Natural killer cell (primary cell): Measurements from ENCODE around the gene PAX2. TPM values are rescaled to one million over a fixed set of nuclear protein-coding genes. Genes with fewer than 3 reads are reported as not detected.

Experiments used
- ATAC-seq, 3 donors: fragments of 150-1000 bp in 2 of 3; fragments of 200-7000 bp in 1 of 3; cut with Tn5 transposase; 1 replicate in 1 of 3; 2 replicates in 2 of 3; pipeline ENCODE4 v1.10.0; 2021; ENCODE audit warnings: mild to moderate bottlenecking in 2 of 3, moderate library complexity in 2 of 3
- DNase-seq, 2 donors: peaks; one replicate each; pipeline versions ENCODE4 v3.0.0 to v3.0.0-alpha.2; 2013 to 2021; ENCODE audit warnings: mixed read lengths in 1 of 2
- H3K27ac ChIP-seq: one replicate; pipeline ENCODE4 v1.5.1; 2013; ENCODE audit warnings: mild to moderate bottlenecking, low read length
- H3K27me3 ChIP-seq: one replicate; pipeline ENCODE4 v1.6.1; 2013; ENCODE audit warnings: low read length; ENCODE audit not compliant: control insufficient read depth, insufficient read depth
- H3K36me3 ChIP-seq: one replicate; pipeline ENCODE4 v1.6.1; 2013; ENCODE audit warnings: low read length; ENCODE audit not compliant: control insufficient read depth, insufficient read depth
- H3K4me1 ChIP-seq: one replicate; pipeline ENCODE4 v1.6.1; 2013; ENCODE audit warnings: low read length; ENCODE audit not compliant: control insufficient read depth, insufficient read depth
- H3K4me3 ChIP-seq: one replicate; pipeline ENCODE4 v1.5.1; 2013; ENCODE audit warnings: low read length
- H3K9me3 ChIP-seq: one replicate; pipeline ENCODE4 v1.6.1; 2013; ENCODE audit warnings: low read length; ENCODE audit not compliant: control insufficient read depth, insufficient read depth
- H3K27ac Mint-ChIP-seq, 2 donors: one replicate each; pipeline ENCODE4 v1.8.0; 2022; ENCODE audit warnings: mild to moderate bottlenecking in 2 of 2, mixed read lengths in 2 of 2, moderate library complexity in 1 of 2
- H3K27me3 Mint-ChIP-seq, 2 donors: one replicate each; pipeline ENCODE4 v1.8.0; 2022; ENCODE audit warnings: low read depth in 2 of 2, mixed read lengths in 2 of 2
- H3K36me3 Mint-ChIP-seq: one replicate; pipeline ENCODE4 v1.8.0; 2022; ENCODE audit warnings: mixed read lengths
- H3K4me1 Mint-ChIP-seq, 2 donors: one replicate each; pipeline ENCODE4 v1.8.0; 2022; ENCODE audit warnings: mixed read lengths in 2 of 2
- H3K4me3 Mint-ChIP-seq: one replicate; pipeline ENCODE4 v1.8.0; 2022; ENCODE audit warnings: mild to moderate bottlenecking, moderate library complexity, mixed read lengths
- H3K9me3 Mint-ChIP-seq, 2 donors: one replicate each; pipeline ENCODE4 v1.8.0; 2022; ENCODE audit warnings: mixed read lengths in 2 of 2
- CTCF ChIP-seq: fragments of 200-600 bp; IDR thresholded peaks from one replicate; pipeline ENCODE4 v1.8.0; 2022; ENCODE audit warnings: antibody characterized with exemption
- WGBS: methylation state at CpG from one replicate; pipeline ENCODE4 v1.1.7; 2013; ENCODE audit warnings: missing lambda C conversion rate; ENCODE audit not compliant: insufficient coverage; 5-methylcytosine and 5-hydroxymethylcytosine counted together
- intact Hi-C: fragments of 100-400 bp; cut with micrococcal nuclease; formaldehyde crosslinking; loops from one replicate; pipeline ENCODE4 v1.14.2; 2022
- total RNA-seq, 4 donors: library from RNA; stranded (reverse); fragments of 120-200 nt in 1 of 4; gene quantifications; one replicate each; pipeline versions ENCODE4 v1.2.3 to v1.2.4, GENCODE V29; 2013 to 2022

Gene PAX2
- total RNA-seq, 3 donors from 2014 or later (not counting 1 experiment from before 2014, with no cell fraction given) = not detected

GRCh38 chr10:100741378-100742075 lies 3.9 kb upstream of the PAX2 start:
- Histone ChIP-seq H3K27me3 (peaks cover 69% of the 10 kb centered on the region), H3K36me3 (no peaks in the 10 kb centered on the region), H3K4me1 (peaks cover 10% of the 10 kb centered on the region), H3K4me3 (no peak overlapping the region), H3K27ac (no peak overlapping the region), H3K9me3 (no peaks in the 10 kb centered on the region)
- Mint-ChIP-seq H3K27ac (no peak overlapping the region), H3K27me3 (peaks cover 68 to 71% of the 10 kb centered on the region in 2 donors), H3K4me1 (peaks cover 5 to 36% of the 10 kb centered on the region in 2 donors), H3K4me3 (no peak overlapping the region), H3K9me3 (no peaks in the 10 kb centered on the region), H3K36me3 (peaks cover under 1% of the 10 kb centered on the region)
- 8% methylated on average over 28 of the region's 32 CpGs for whole genome bisulfite sequencing
- no peak for TF ChIP-seq CTCF
- intact Hi-C loops = no loop called here
- ATAC-seq (no peak), DNase-seq (no peak)

GRCh38 chr10:100742076-100742771 lies 3.2 kb upstream of the PAX2 start:
- H3K4me1 ChIP-seq = peaks cover 9% of the 10 kb centered on the region
- Mint-ChIP-seq H3K4me1 (peaks cover 12 to 38% of the 10 kb centered on the region in 2 donors), H3K9me3 (no peaks in the 10 kb centered on the region), H3K27me3 (peaks cover 67 to 71% of the 10 kb centered on the region in 2 donors), H3K27ac (no peak overlapping the region), H3K36me3 (peaks cover 7% of the 10 kb centered on the region), H3K4me3 (no peak overlapping the region)
- H3K9me3 ChIP-seq = no peaks in the 10 kb centered on the region
- intact Hi-C loops = no loop called here
- no peak for DNase-seq
- no peak overlapping the region for H3K4me3 ChIP-seq
- no peaks in the 10 kb centered on the region for H3K36me3 ChIP-seq
- H3K27me3 ChIP-seq = peaks cover 68% of the 10 kb centered on the region
- ATAC-seq = no peak
- TF ChIP-seq CTCF = no peak
- no peak overlapping the region for H3K27ac ChIP-seq
- WGBS = 6% methylated on average over 34 of the region's 37 CpGs

- H3K4me1 ChIP-seq = peaks cover 4% of the 10 kb centered on the region
- peaks cover 7% of the 10 kb centered on the region for H3K36me3 Mint-ChIP-seq
These were observed 2.4 kb upstream of the PAX2 start for GRCh38 chr10:100742936-100743335.

More at GRCh38 chr10:100742936-100743335, 2.4 kb upstream of the PAX2 start:
- H3K27me3 ChIP-seq = peaks cover 63% of the 10 kb centered on the region
- no peak overlapping the region for H3K4me3 Mint-ChIP-seq
- DNase-seq (no peak), ATAC-seq (no peak)
- no peak overlapping the region for H3K27ac Mint-ChIP-seq
- H3K9me3 ChIP-seq = no peaks in the 10 kb centered on the region
- TF ChIP-seq CTCF = peak; percentile 3
- no peak overlapping the region for H3K27ac ChIP-seq
- H3K4me3 ChIP-seq = no peak overlapping the region
- peaks cover 12 to 32% of the 10 kb centered on the region in 2 donors for H3K4me1 Mint-ChIP-seq
- no peaks in the 10 kb centered on the region for H3K9me3 Mint-ChIP-seq
- 17% methylated on average over 6 of the region's 7 CpGs for WGBS
- peaks cover 64 to 67% of the 10 kb centered on the region in 2 donors for H3K27me3 Mint-ChIP-seq
- intact Hi-C loops = loop anchor here (1.0 kb wide), 2 partner anchors 72 to 181 kb away; no protein-coding TSS in a partner anchor
- H3K36me3 ChIP-seq = no peaks in the 10 kb centered on the region
